Measurements from ENCODE around the gene SLC6A7.

Gene SLC6A7

GRCh38 chr5:150249744-150250143, 59.9 kb downstream of the SLC6A7 start:
- Histone ChIP-seq H3K4me3 (ENCODE audit: low read length, poor library complexity, severe bottlenecking) (no peak overlapping the region), H4K20me1 (ENCODE audit: insufficient read depth, low read length, poor library complexity, severe bottlenecking) (no peaks in the 10 kb centered on the region), H3K9ac (ENCODE audit: low read depth, low read length, poor library complexity, severe bottlenecking) (no peak overlapping the region), H3K9me2 (replicated peaks; ENCODE audit: low read depth, low read length) (no peaks in the 10 kb centered on the region), H3F3A (ENCODE audit: low read depth) (no peaks in the 10 kb centered on the region), H3K36me3 (ENCODE audit: insufficient read depth, low read length) (no peaks in the 10 kb centered on the region), H3K4me2 (ENCODE audit: low read depth, low read length, poor library complexity, severe bottlenecking) (no peak overlapping the region), H2AFZ (ENCODE audit: low read length) (no peak overlapping the region), H3K9me3 (ENCODE audit: insufficient read depth, low read depth, low read length) (no peaks in the 10 kb centered on the region), H3K79me2 (ENCODE audit: insufficient read depth, low read length) (no peaks in the 10 kb centered on the region), H3K27me3 (ENCODE audit: insufficient read depth, low read length, poor library complexity, severe bottlenecking) (no peaks in the 10 kb centered on the region), H3K4me1 (ENCODE audit: insufficient read depth, low read length, poor library complexity, severe bottlenecking) (peaks cover 5% of the 10 kb centered on the region)
- TF ChIP-seq, protein P1, sequence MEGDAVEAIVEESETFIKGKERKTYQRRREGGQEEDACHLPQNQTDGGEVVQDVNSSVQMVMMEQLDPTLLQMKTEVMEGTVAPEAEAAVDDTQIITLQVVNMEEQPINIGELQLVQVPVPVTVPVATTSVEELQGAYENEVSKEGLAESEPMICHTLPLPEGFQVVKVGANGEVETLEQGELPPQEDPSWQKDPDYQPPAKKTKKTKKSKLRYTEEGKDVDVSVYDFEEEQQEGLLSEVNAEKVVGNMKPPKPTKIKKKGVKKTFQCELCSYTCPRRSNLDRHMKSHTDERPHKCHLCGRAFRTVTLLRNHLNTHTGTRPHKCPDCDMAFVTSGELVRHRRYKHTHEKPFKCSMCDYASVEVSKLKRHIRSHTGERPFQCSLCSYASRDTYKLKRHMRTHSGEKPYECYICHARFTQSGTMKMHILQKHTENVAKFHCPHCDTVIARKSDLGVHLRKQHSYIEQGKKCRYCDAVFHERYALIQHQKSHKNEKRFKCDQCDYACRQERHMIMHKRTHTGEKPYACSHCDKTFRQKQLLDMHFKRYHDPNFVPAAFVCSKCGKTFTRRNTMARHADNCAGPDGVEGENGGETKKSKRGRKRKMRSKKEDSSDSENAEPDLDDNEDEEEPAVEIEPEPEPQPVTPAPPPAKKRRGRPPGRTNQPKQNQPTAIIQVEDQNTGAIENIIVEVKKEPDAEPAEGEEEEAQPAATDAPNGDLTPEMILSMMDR (conservative IDR thresholded peaks at IDR 0.05; ENCODE audit: low read length) = no peak
- TF ChIP-seq EZH2phosphoT487 (IDR thresholded peaks at IDR 0.05; ENCODE audit: borderline replicate concordance) = no peak

DNA sequence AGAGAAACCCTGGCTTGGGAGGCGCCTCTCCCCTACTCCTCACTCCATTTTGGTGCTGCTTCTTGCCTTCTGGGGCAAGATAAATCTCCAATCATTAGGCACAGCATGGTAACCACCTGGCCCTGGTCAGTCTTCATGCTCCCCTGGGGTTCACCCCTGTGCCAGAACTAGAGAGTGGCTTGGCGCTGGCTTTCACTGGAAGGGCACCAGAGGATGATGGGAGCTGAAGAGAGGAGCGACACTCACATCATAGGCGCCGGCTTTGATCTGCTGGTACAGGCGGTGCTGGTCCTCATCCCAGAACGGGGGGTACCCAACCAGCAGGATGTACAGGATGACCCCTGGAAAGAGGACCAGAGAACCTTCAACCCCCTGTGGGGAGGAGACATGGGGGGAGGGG, 61.6 kb downstream of the SLC6A7 start:
- Histone ChIP-seq H3K9me3 (ENCODE audit: insufficient read depth, low read depth, low read length) (no peaks in the 10 kb centered on the region), H3F3A (ENCODE audit: low read depth) (no peaks in the 10 kb centered on the region), H3K9me2 (replicated peaks; ENCODE audit: low read depth, low read length) (no peaks in the 10 kb centered on the region), H3K27me3 (ENCODE audit: insufficient read depth, low read length, poor library complexity, severe bottlenecking) (no peaks in the 10 kb centered on the region), H3K4me3 (ENCODE audit: low read length, poor library complexity, severe bottlenecking) (no peak overlapping the region), H3K4me1 (ENCODE audit: insufficient read depth, low read length, poor library complexity, severe bottlenecking) (peaks cover 5% of the 10 kb centered on the region), H3K4me2 (ENCODE audit: low read depth, low read length, poor library complexity, severe bottlenecking) (no peak overlapping the region), H3K79me2 (ENCODE audit: insufficient read depth, low read length) (no peaks in the 10 kb centered on the region), H3K36me3 (ENCODE audit: insufficient read depth, low read length) (no peaks in the 10 kb centered on the region), H2AFZ (ENCODE audit: low read length) (no peak overlapping the region), H3K9ac (ENCODE audit: low read depth, low read length, poor library complexity, severe bottlenecking) (no peak overlapping the region), H4K20me1 (ENCODE audit: insufficient read depth, low read length, poor library complexity, severe bottlenecking) (no peaks in the 10 kb centered on the region)
- TF ChIP-seq, protein P1 (conservative IDR thresholded peaks at IDR 0.05; ENCODE audit: low read length) = no peak
- no peak for TF ChIP-seq EZH2phosphoT487 (IDR thresholded peaks at IDR 0.05; ENCODE audit: borderline replicate concordance)

GRCh38 chr5:150252489-150252888, 62.6 kb downstream of the SLC6A7 start:
- TF ChIP-seq EZH2phosphoT487 (IDR thresholded peaks at IDR 0.05; ENCODE audit: borderline replicate concordance) = no peak
- TF ChIP-seq, protein P1 (conservative IDR thresholded peaks at IDR 0.05; ENCODE audit: low read length) = no peak
- no peaks in the 10 kb centered on the region for H3K27me3 ChIP-seq (ENCODE audit: insufficient read depth, low read length, poor library complexity, severe bottlenecking)
- H3K4me2 ChIP-seq (ENCODE audit: low read depth, low read length, poor library complexity, severe bottlenecking) = no peak overlapping the region
- H3K4me3 ChIP-seq (ENCODE audit: low read length, poor library complexity, severe bottlenecking) = no peak overlapping the region
- H3K9me3 ChIP-seq (ENCODE audit: insufficient read depth, low read depth, low read length) = no peaks in the 10 kb centered on the region
- H3F3A ChIP-seq (ENCODE audit: low read depth) = no peaks in the 10 kb centered on the region
- no peaks in the 10 kb centered on the region for H4K20me1 ChIP-seq (ENCODE audit: insufficient read depth, low read length, poor library complexity, severe bottlenecking)
- H2AFZ ChIP-seq (ENCODE audit: low read length) = no peak overlapping the region
- H3K9me2 ChIP-seq (replicated peaks; ENCODE audit: low read depth, low read length) = no peaks in the 10 kb centered on the region
- peaks cover 5% of the 10 kb centered on the region for H3K4me1 ChIP-seq (ENCODE audit: insufficient read depth, low read length, poor library complexity, severe bottlenecking)
- H3K79me2 ChIP-seq (ENCODE audit: insufficient read depth, low read length) = no peaks in the 10 kb centered on the region
- H3K36me3 ChIP-seq (ENCODE audit: insufficient read depth, low read length) = no peaks in the 10 kb centered on the region
- no peak overlapping the region for H3K9ac ChIP-seq (ENCODE audit: low read depth, low read length, poor library complexity, severe bottlenecking)

All from Loucy (cell line).